GM23338 (cell line): Measurements from ENCODE around the gene RFFL. TPM values are rescaled to one million over a fixed set of nuclear protein-coding genes. Genes with fewer than 3 reads are reported as not detected.
A peak's percentile ranks its signal among the peaks of the same experiment; 100 is the strongest.

Source experiments
- ATAC-seq: fragments of 200-7000 bp; cut with Tn5 transposase; 3 replicates; pipeline ENCODE4 v1.9.1; 2020
- DNase-seq: peaks from one replicate; pipeline ENCODE4 v3.0.0-alpha.2; 2015; ENCODE audit warnings: low spot score
- H2AFZ ChIP-seq: fragments of 200-600 bp; sonication (generic); 2 replicates; pipeline ENCODE4 v1.8.0; 2016; ENCODE audit warnings: antibody characterized with exemption, mild to moderate bottlenecking, moderate library complexity
- H3F3A ChIP-seq: fragments of 200-600 bp; sonication (generic); replicated peaks from 2 replicates; pipeline ENCODE4 v1.8.0; 2017; ENCODE audit warnings: antibody characterized with exemption, mixed run types, low read depth
- H3K27ac ChIP-seq: fragments of 200-600 bp; sonication (generic); 2 replicates; pipeline ENCODE4 v1.6.1; 2016; ENCODE audit warnings: low read depth
- H3K27me3 ChIP-seq: fragments of 200-600 bp; sonication (generic); 2 replicates; pipeline ENCODE4 v1.8.0; 2016; ENCODE audit warnings: mild to moderate bottlenecking, mixed run types, moderate library complexity; ENCODE audit not compliant: insufficient read depth
- H3K36me3 ChIP-seq: fragments of 200-600 bp; sonication (generic); 2 replicates; pipeline ENCODE4 v1.8.0; 2016; ENCODE audit warnings: mild to moderate bottlenecking; ENCODE audit not compliant: insufficient read depth
- H3K4me1 ChIP-seq: fragments of 200-600 bp; sonication (generic); 2 replicates; pipeline ENCODE4 v1.8.0; 2016; ENCODE audit warnings: mild to moderate bottlenecking, moderate library complexity; ENCODE audit not compliant: insufficient read depth
- H3K4me2 ChIP-seq: fragments of 200-600 bp; sonication (generic); 2 replicates; pipeline ENCODE4 v1.7.1; 2017; ENCODE audit warnings: mixed run types
- H3K4me3 ChIP-seq: fragments of 200-600 bp; sonication (generic); 2 replicates; pipeline ENCODE4 v1.6.1; 2016; ENCODE audit warnings: mixed run types
- H3K79me2 ChIP-seq: fragments of 200-600 bp; sonication (generic); replicated peaks from 2 replicates; pipeline ENCODE4 v1.8.0; 2017; ENCODE audit warnings: mild to moderate bottlenecking; ENCODE audit not compliant: insufficient read depth
- H3K9me2 ChIP-seq: fragments of 200-600 bp; sonication (generic); 2 replicates; pipeline ENCODE4 v1.8.0; 2017; ENCODE audit not compliant: insufficient read depth
- H4K20me1 ChIP-seq: fragments of 200-600 bp; sonication (generic); replicated peaks from 2 replicates; pipeline ENCODE4 v1.8.0; 2017; ENCODE audit warnings: mild to moderate bottlenecking; ENCODE audit not compliant: insufficient read depth
- H3K27ac Mint-ChIP-seq: 2 replicates; pipeline ENCODE4 v1.8.0; 2020; ENCODE audit warnings: inconsistent platforms, mild to moderate bottlenecking, moderate library complexity, mixed read lengths
- H3K27me3 Mint-ChIP-seq: 3 replicates; pipeline ENCODE4 v1.8.0; 2022; ENCODE audit warnings: low read depth, mild to moderate bottlenecking, moderate library complexity, mixed read lengths, inconsistent platforms; ENCODE audit not compliant: insufficient read depth, poor library complexity
- H3K36me3 Mint-ChIP-seq: 3 replicates; pipeline ENCODE4 v1.8.0; 2021; ENCODE audit warnings: low read depth, mild to moderate bottlenecking, inconsistent platforms, moderate library complexity, mixed read lengths
- H3K4me1 Mint-ChIP-seq: 3 replicates; pipeline ENCODE4 v1.8.0; 2020; ENCODE audit warnings: mild to moderate bottlenecking, inconsistent platforms, mixed read lengths
- H3K4me3 Mint-ChIP-seq: 3 replicates; pipeline ENCODE4 v1.8.0; 2021; ENCODE audit warnings: moderate library complexity, mild to moderate bottlenecking, inconsistent platforms, mixed read lengths
- H3K9me3 Mint-ChIP-seq: 3 replicates; pipeline ENCODE4 v1.8.0; 2020; ENCODE audit warnings: moderate library complexity, mild to moderate bottlenecking, inconsistent platforms, mixed read lengths
- CREB1 ChIP-seq: fragments of 250-450 bp; sonication (Bioruptor Pico); IDR thresholded peaks from 2 replicates; pipeline ENCODE4 v1.5.0; 2020; ENCODE audit warnings: low read depth, mild to moderate bottlenecking, moderate library complexity
- CTCF ChIP-seq, 2 experiments: fragments of 200-600 bp in 1 of 2; sonication (generic) in 1 of 2; conservative IDR thresholded peaks; 2 replicates each; pipeline versions ENCODE4 v1.5.1 to v1.6.1; 2016 to 2017; ENCODE audit warnings: antibody characterized with exemption in 2 of 2, low read depth in 2 of 2, mild to moderate bottlenecking in 2 of 2, moderate library complexity in 1 of 2
- EZH2 ChIP-seq: fragments of 200-600 bp; sonication (generic); IDR thresholded peaks from one replicate; pipeline ENCODE4 v1.8.0; 2017; ENCODE audit warnings: antibody characterized with exemption, mild to moderate bottlenecking, low read depth; ENCODE audit not compliant: unreplicated experiment
- EZH2phosphoT487 ChIP-seq: fragments of 200-600 bp; sonication (generic); IDR thresholded peaks from one replicate; pipeline ENCODE4 v1.8.1; 2018; ENCODE audit warnings: antibody characterized with exemption; ENCODE audit not compliant: unreplicated experiment
- JUNB ChIP-seq: IDR thresholded peaks from one replicate; pipeline ENCODE4 v1.6.1; 2016; ENCODE audit warnings: antibody characterized with exemption; ENCODE audit not compliant: unreplicated experiment
- NANOG ChIP-seq: IDR thresholded peaks from 2 replicates; pipeline ENCODE4 v1.6.1; 2016; ENCODE audit warnings: antibody characterized with exemption, borderline replicate concordance
- POLR2AphosphoS5 ChIP-seq: IDR thresholded peaks from 2 replicates; pipeline ENCODE4 v1.6.1; 2016; ENCODE audit warnings: antibody characterized with exemption, low read depth
- REST ChIP-seq: IDR thresholded peaks from one replicate; pipeline ENCODE4 v1.6.1; 2018; ENCODE audit warnings: antibody characterized with exemption; ENCODE audit not compliant: unreplicated experiment
- STAT1 ChIP-seq: IDR thresholded peaks from one replicate; pipeline ENCODE4 v1.6.1; 2016; ENCODE audit warnings: antibody characterized with exemption; ENCODE audit not compliant: unreplicated experiment
- ZNF114 ChIP-seq: fragments of 250-450 bp; sonication (Bioruptor Pico); IDR thresholded peaks from 2 replicates; pipeline ENCODE4 v1.5.0; 2020; ENCODE audit warnings: mild to moderate bottlenecking, moderate library complexity
- ZNF331 ChIP-seq: fragments of 250-450 bp; sonication (Bioruptor Pico); IDR thresholded peaks from 2 replicates; pipeline ENCODE4 v1.5.0; 2020; ENCODE audit warnings: low read depth, mild to moderate bottlenecking, moderate library complexity
- polyA plus RNA-seq: library from polyadenylated mRNA; unstranded; fragments of >200 nt; fragmentation: Nextera tagmentation; extraction: Ambion mirVana; gene quantifications from 2 replicates; pipeline ENCODE4 v1.2.1, GENCODE V29; 2016
- total RNA-seq: library from RNA; depleted of rRNA; stranded (reverse); fragments of >200 nt; shearing (Covaris generic); gene quantifications from 2 replicates; pipeline ENCODE4 v1.2.3, GENCODE V29; 2014
- TF ChIP-seq, protein P1 (sequence below): IDR thresholded peaks from 2 replicates; pipeline ENCODE4 v1.6.1; 2016; ENCODE audit warnings: antibody characterized with exemption
- TF ChIP-seq, protein P2 (sequence below): fragments of 250-450 bp; sonication (Bioruptor Pico); IDR thresholded peaks from 2 replicates; pipeline ENCODE4 v1.5.0; 2020; ENCODE audit warnings: mild to moderate bottlenecking, moderate library complexity

The RFFL gene
- total and polyA plus RNA-seq, 2 experiments from 2014 or later, result 4.1 to 22.2 TPM

- H3K27me3 ChIP-seq, result peaks cover 8% of the 10 kb centered on the region; the same call in 1 of the 2 replicates
- H3K79me2 ChIP-seq, result peaks cover 11% of the 10 kb centered on the region
- peak overlapping the region; percentile 78 for H3K27ac Mint-ChIP-seq
These were observed 21.5 kb upstream of the RFFL start for GRCh38 chr17:35084987-35085386.

More at GRCh38 chr17:35084987-35085386, 21.5 kb upstream of the RFFL start:
- Histone ChIP-seq H3K9me2 (no peaks in the 10 kb centered on the region), H3K4me2 (peak overlapping the region; percentile 97), H2AFZ (no peak overlapping the region), H3K4me1 (peaks cover 85% of the 10 kb centered on the region), H4K20me1 (no peaks in the 10 kb centered on the region), H3K36me3 (no peaks in the 10 kb centered on the region), H3K27ac (0 out of 2 replicates have a peak overlapping the region, but pooled peaks have one; percentile 7), H3K4me3 (peak overlapping the region; percentile 17; the same call in 1 of the 2 replicates), H3F3A (peaks cover 8% of the 10 kb centered on the region; the same call in 1 of the 2 replicates)
- Mint-ChIP-seq H3K4me3 (no peak overlapping the region), H3K9me3 (no peaks in the 10 kb centered on the region; the same call in 2 of the 3 replicates), H3K4me1 (peaks cover 72% of the 10 kb centered on the region), H3K36me3 (no peaks in the 10 kb centered on the region; the same call in 2 of the 3 replicates), H3K27me3 (peaks cover 10% of the 10 kb centered on the region)
- DNase-seq (no peak), ATAC-seq (no peak)
- TF ChIP-seq CREB1, result no peak
- TF ChIP-seq, protein P1, sequence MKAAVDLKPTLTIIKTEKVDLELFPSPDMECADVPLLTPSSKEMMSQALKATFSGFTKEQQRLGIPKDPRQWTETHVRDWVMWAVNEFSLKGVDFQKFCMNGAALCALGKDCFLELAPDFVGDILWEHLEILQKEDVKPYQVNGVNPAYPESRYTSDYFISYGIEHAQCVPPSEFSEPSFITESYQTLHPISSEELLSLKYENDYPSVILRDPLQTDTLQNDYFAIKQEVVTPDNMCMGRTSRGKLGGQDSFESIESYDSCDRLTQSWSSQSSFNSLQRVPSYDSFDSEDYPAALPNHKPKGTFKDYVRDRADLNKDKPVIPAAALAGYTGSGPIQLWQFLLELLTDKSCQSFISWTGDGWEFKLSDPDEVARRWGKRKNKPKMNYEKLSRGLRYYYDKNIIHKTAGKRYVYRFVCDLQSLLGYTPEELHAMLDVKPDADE, result no peak
- no peak for TF ChIP-seq POLR2AphosphoS5
- TF ChIP-seq EZH2phosphoT487, result no peak
- TF ChIP-seq, protein P2, sequence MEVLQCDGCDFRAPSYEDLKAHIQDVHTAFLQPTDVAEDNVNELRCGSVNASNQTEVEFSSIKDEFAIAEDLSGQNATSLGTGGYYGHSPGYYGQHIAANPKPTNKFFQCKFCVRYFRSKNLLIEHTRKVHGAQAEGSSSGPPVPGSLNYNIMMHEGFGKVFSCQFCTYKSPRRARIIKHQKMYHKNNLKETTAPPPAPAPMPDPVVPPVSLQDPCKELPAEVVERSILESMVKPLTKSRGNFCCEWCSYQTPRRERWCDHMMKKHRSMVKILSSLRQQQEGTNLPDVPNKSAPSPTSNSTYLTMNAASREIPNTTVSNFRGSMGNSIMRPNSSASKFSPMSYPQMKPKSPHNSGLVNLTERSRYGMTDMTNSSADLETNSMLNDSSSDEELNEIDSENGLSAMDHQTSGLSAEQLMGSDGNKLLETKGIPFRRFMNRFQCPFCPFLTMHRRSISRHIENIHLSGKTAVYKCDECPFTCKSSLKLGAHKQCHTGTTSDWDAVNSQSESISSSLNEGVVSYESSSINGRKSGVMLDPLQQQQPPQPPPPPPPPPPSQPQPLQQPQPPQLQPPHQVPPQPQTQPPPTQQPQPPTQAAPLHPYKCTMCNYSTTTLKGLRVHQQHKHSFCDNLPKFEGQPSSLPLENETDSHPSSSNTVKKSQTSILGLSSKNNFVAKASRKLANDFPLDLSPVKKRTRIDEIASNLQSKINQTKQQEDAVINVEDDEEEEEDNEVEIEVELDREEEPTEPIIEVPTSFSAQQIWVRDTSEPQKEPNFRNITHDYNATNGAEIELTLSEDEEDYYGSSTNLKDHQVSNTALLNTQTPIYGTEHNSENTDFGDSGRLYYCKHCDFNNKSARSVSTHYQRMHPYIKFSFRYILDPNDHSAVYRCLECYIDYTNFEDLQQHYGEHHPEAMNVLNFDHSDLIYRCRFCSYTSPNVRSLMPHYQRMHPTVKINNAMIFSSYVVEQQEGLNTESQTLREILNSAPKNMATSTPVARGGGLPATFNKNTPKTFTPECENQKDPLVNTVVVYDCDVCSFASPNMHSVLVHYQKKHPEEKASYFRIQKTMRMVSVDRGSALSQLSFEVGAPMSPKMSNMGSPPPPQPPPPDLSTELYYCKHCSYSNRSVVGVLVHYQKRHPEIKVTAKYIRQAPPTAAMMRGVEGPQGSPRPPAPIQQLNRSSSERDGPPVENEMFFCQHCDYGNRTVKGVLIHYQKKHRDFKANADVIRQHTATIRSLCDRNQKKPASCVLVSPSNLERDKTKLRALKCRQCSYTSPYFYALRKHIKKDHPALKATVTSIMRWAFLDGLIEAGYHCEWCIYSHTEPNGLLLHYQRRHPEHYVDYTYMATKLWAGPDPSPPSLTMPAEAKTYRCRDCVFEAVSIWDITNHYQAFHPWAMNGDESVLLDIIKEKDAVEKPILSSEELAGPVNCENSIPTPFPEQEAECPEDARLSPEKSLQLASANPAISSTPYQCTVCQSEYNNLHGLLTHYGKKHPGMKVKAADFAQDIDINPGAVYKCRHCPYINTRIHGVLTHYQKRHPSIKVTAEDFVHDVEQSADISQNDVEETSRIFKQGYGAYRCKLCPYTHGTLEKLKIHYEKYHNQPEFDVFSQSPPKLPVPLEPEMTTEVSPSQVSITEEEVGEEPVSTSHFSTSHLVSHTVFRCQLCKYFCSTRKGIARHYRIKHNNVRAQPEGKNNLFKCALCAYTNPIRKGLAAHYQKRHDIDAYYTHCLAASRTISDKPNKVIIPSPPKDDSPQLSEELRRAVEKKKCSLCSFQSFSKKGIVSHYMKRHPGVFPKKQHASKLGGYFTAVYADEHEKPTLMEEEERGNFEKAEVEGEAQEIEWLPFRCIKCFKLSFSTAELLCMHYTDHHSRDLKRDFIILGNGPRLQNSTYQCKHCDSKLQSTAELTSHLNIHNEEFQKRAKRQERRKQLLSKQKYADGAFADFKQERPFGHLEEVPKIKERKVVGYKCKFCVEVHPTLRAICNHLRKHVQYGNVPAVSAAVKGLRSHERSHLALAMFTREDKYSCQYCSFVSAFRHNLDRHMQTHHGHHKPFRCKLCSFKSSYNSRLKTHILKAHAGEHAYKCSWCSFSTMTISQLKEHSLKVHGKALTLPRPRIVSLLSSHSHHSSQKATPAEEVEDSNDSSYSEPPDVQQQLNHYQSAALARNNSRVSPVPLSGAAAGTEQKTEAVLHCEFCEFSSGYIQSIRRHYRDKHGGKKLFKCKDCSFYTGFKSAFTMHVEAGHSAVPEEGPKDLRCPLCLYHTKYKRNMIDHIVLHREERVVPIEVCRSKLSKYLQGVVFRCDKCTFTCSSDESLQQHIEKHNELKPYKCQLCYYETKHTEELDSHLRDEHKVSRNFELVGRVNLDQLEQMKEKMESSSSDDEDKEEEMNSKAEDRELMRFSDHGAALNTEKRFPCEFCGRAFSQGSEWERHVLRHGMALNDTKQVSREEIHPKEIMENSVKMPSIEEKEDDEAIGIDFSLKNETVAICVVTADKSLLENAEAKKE (CRISPR knock-in tag), result no peak
- no peak for TF ChIP-seq JUNB
- no peak for TF ChIP-seq ZNF331 (CRISPR knock-in tag)
- TF ChIP-seq ZNF114 (CRISPR knock-in tag), result no peak
- no peak for TF ChIP-seq REST
- TF ChIP-seq NANOG, result no peak
- TF ChIP-seq CTCF (conservative IDR thresholded peaks at IDR 0.05; ENCODE audit: low read depth in 2 of 2), result no peak
- no peak for TF ChIP-seq EZH2
- TF ChIP-seq STAT1, result no peak
